Caco-2 (cell line): ENCODE measurements around the gene MLLT10. TPM values are rescaled to one million over a fixed set of nuclear protein-coding genes. Genes with fewer than 3 reads are reported as not detected.
"Not testable (repeated sequence)": the region's sequence is repeated elsewhere in the genome, so short reads cannot be mapped to it uniquely, and the experiment has no call there.

Experiments used
- BruUV-seq: library from RNA; stranded (reverse); fragments of 400-500 nt; replicated peaks from 2 replicates; lab custom pipeline; 2021; lab: Mats Ljungman, UMichigan
- CTCF ChIA-PET: fragments of 300-600 bp; sonication (Branson Sonifier 250); formaldehyde crosslinking; loops from one replicate; lab custom pipeline; 2022; ENCODE audit warnings: antibody characterized with exemption; lab: Charles Lee
- POLR2A ChIA-PET: fragments of 300-600 bp; sonication (Branson Sonifier 250); formaldehyde crosslinking; loops from one replicate; lab custom pipeline; 2022; ENCODE audit warnings: antibody characterized with exemption; lab: Charles Lee
- DNase-seq, 2 experiments: peaks; one replicate each; pipeline versions ENCODE4 v3.0.0 to v3.0.0-alpha.2; 2020 to 2022
- H3K27me3 ChIP-seq: replicated peaks from 2 replicates; pipeline ENCODE4 v1.6.0; 2011; ENCODE audit warnings: low read length; ENCODE audit not compliant: control insufficient read depth, insufficient read depth
- H3K36me3 ChIP-seq: 2 replicates; pipeline ENCODE4 v1.5.1; 2011; ENCODE audit warnings: low read length; ENCODE audit not compliant: control insufficient read depth, insufficient read depth
- H3K4me1 ChIP-seq: fragments of 250-450 bp; sonication (Bioruptor Pico); 2 replicates; pipeline ENCODE4 v1.5.1; 2020; ENCODE audit warnings: mild to moderate bottlenecking
- H3K4me3 ChIP-seq: 2 replicates; pipeline ENCODE4 v1.5.1; 2011; ENCODE audit warnings: low read depth, mild to moderate bottlenecking, control low read depth, low read length
- H3K9me3 ChIP-seq: fragments of 250-450 bp; sonication (Bioruptor Pico); 2 replicates; pipeline ENCODE4 v1.5.1; 2020; ENCODE audit warnings: mild to moderate bottlenecking, moderate library complexity
- H3K27ac Mint-ChIP-seq: one replicate; pipeline ENCODE4 v1.8.0; 2022; ENCODE audit warnings: mixed read lengths; ENCODE audit not compliant: unreplicated experiment
- H3K27me3 Mint-ChIP-seq: one replicate; pipeline ENCODE4 v1.8.0; 2022; ENCODE audit warnings: mixed read lengths; ENCODE audit not compliant: insufficient read depth, unreplicated experiment
- H3K36me3 Mint-ChIP-seq: one replicate; pipeline ENCODE4 v1.8.0; 2022; ENCODE audit warnings: mild to moderate bottlenecking, mixed read lengths; ENCODE audit not compliant: insufficient read depth, unreplicated experiment
- H3K4me1 Mint-ChIP-seq: one replicate; pipeline ENCODE4 v1.8.0; 2022; ENCODE audit warnings: low read depth, mixed read lengths; ENCODE audit not compliant: unreplicated experiment
- H3K4me3 Mint-ChIP-seq: one replicate; pipeline ENCODE4 v1.8.0; 2022; ENCODE audit warnings: mild to moderate bottlenecking, moderate library complexity, mixed read lengths; ENCODE audit not compliant: unreplicated experiment
- H3K9me3 Mint-ChIP-seq: one replicate; pipeline ENCODE4 v1.8.0; 2022; ENCODE audit warnings: mixed read lengths; ENCODE audit not compliant: unreplicated experiment
- intact Hi-C: fragments of 100-400 bp; cut with micrococcal nuclease; formaldehyde crosslinking; loops from one replicate; pipeline ENCODE4 v1.10.0; 2022; ENCODE audit not compliant: unreplicated experiment
- total RNA-seq: library from RNA; stranded (reverse); gene quantifications from 2 replicates; pipeline ENCODE4 v1.2.3, GENCODE V29; 2022
- TF ChIP-seq, protein P1 (sequence below), 2 experiments: fragments of 200-600 bp in 1 of 2; IDR thresholded peaks; 1 replicate in 1 of 2; 2 replicates in 1 of 2; pipeline versions ENCODE4 v1.5.1 to v1.8.0; 2011 to 2022; ENCODE audit warnings: antibody characterized with exemption in 1 of 2, control low read depth in 1 of 2, inconsistent platforms in 1 of 2, low read depth in 1 of 2, low read length in 1 of 2, mild to moderate bottlenecking in 1 of 2, moderate library complexity in 1 of 2; ENCODE audit not compliant: insufficient read depth in 1 of 2, severe bottlenecking in 1 of 2, unreplicated experiment in 1 of 2

Gene MLLT10
- total RNA-seq, 1 experiment from 2014 or later: 84.3 TPM

DNA sequence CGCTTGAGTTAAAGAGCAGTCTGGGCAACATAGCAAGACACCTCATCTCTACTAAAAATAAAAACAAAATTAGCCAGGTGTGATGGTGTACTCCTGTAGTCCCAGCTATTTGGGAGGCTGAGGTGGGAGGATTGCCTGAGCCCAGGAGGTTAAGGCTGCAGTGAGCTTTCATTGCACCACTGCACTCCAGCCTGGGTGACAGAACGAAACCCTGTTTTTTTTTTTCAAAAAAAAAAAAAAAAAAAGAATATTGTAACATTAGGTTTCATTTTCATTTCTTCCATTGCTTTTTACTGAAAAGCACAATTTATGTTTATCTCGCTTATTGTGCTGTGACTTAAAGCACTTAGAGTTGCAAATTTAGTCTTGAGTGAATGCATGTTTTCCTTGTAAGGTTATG, 80.0 kb downstream of the MLLT10 start:
- ChIA-PET POLR2A (no interaction called here), CTCF (interaction anchor here (0.6 to 0.7 kb wide), 2 partner anchors 33 to 231 kb away, joined by 6 to 11 read pairs; no protein-coding TSS in a partner anchor)
- Histone ChIP-seq H3K36me3 (no peaks in the 10 kb centered on the region), H3K4me3 (no peak overlapping the region), H3K9me3 (peaks cover 2% of the 10 kb centered on the region; the same call in 1 of the 2 replicates), H3K27me3 (no peaks in the 10 kb centered on the region), H3K4me1 (no peaks in the 10 kb centered on the region)
- peaks cover 57% of the 10 kb centered on the region for H3K36me3 Mint-ChIP-seq
- intact Hi-C loops: loop anchor here (2.0 kb wide), 1 partner anchor 57 kb away; no protein-coding TSS in a partner anchor
- no peak overlapping the region for H3K4me3 Mint-ChIP-seq
- H3K4me1 Mint-ChIP-seq: no peaks in the 10 kb centered on the region
- TF ChIP-seq, protein P1, sequence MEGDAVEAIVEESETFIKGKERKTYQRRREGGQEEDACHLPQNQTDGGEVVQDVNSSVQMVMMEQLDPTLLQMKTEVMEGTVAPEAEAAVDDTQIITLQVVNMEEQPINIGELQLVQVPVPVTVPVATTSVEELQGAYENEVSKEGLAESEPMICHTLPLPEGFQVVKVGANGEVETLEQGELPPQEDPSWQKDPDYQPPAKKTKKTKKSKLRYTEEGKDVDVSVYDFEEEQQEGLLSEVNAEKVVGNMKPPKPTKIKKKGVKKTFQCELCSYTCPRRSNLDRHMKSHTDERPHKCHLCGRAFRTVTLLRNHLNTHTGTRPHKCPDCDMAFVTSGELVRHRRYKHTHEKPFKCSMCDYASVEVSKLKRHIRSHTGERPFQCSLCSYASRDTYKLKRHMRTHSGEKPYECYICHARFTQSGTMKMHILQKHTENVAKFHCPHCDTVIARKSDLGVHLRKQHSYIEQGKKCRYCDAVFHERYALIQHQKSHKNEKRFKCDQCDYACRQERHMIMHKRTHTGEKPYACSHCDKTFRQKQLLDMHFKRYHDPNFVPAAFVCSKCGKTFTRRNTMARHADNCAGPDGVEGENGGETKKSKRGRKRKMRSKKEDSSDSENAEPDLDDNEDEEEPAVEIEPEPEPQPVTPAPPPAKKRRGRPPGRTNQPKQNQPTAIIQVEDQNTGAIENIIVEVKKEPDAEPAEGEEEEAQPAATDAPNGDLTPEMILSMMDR (IDR thresholded peaks at IDR 0.05; ENCODE audit: insufficient read depth in 1 of 2, low read depth in 1 of 2, low read length in 1 of 2, severe bottlenecking in 1 of 2, unreplicated experiment in 1 of 2): no peak
- peaks cover 6% of the 10 kb centered on the region for H3K9me3 Mint-ChIP-seq
- no peaks in the 10 kb centered on the region for H3K27me3 Mint-ChIP-seq
- no peak overlapping the region for H3K27ac Mint-ChIP-seq
- no TSS peak for BruUV-seq
- no peak for DNase-seq

DNA sequence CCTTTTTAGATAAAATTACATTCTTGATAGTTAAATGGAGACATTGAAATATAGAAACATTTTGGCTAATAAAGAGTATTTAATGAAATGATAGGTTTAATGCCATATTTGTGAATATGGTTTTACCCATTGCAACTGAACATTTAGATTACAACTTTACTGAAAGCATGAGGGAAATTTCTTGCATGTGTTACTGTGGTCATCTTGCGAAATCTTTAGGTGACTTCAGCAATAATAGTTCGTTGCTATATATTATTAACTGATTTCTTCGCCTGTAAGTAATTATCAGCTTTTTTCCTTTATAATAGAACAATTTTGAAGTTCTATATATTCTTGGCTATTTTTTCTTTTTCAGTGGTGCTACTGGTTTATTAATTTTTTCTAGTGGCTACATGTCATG, 83.2 kb downstream of the MLLT10 start:
- H3K36me3 Mint-ChIP-seq: peaks cover 47% of the 10 kb centered on the region
- H3K27me3 ChIP-seq: no peaks in the 10 kb centered on the region
- TF ChIP-seq, protein P1 (IDR thresholded peaks at IDR 0.05; ENCODE audit: insufficient read depth in 1 of 2, low read depth in 1 of 2, low read length in 1 of 2, severe bottlenecking in 1 of 2, unreplicated experiment in 1 of 2): no peak
- BruUV-seq: no TSS peak
- no peak overlapping the region for H3K4me3 Mint-ChIP-seq
- intact Hi-C loops: no loop called here
- H3K36me3 ChIP-seq: no peaks in the 10 kb centered on the region
- no peak overlapping the region for H3K27ac Mint-ChIP-seq
- H3K9me3 Mint-ChIP-seq: no peaks in the 10 kb centered on the region
- H3K27me3 Mint-ChIP-seq: no peaks in the 10 kb centered on the region
- CTCF ChIA-PET: interaction anchor here (0.6 kb wide), 1 partner anchor 103 kb away, joined by 7 read pairs; no protein-coding TSS in a partner anchor
- H3K4me1 Mint-ChIP-seq: no peaks in the 10 kb centered on the region
- no peak for DNase-seq
- H3K4me1 ChIP-seq: no peaks in the 10 kb centered on the region
- H3K9me3 ChIP-seq: no peaks in the 10 kb centered on the region
- POLR2A ChIA-PET: no interaction called here
- no peak overlapping the region for H3K4me3 ChIP-seq

DNA sequence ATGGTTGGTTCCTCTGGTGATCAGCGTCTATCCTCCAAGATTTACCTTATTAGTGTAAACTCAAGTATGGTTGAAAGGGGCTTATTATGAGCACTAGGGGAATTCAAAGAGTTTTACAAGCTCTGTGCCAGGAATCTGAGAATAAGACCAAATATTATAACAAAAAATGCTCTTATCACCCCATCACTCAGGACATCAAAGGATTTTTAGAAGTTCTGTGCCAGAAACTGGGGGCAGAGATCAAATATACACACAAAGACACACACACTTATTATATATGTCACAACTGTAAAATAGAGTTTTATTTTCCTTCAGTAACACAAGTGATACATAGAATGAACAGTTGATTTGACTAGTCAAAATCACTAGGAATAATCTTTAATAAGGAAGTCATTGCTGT, 89.3 kb downstream of the MLLT10 start:
- ChIA-PET POLR2A (no interaction called here), CTCF (no interaction called here)
- intact Hi-C loops: no loop called here
- Mint-ChIP-seq H3K27ac (no peak overlapping the region), H3K9me3 (no peaks in the 10 kb centered on the region), H3K27me3 (no peaks in the 10 kb centered on the region), H3K36me3 (peaks cover 46% of the 10 kb centered on the region), H3K4me3 (no peak overlapping the region), H3K4me1 (no peaks in the 10 kb centered on the region)
- DNase-seq: no peak
- TF ChIP-seq, protein P1 (IDR thresholded peaks at IDR 0.05; ENCODE audit: insufficient read depth in 1 of 2, low read depth in 1 of 2, low read length in 1 of 2, severe bottlenecking in 1 of 2, unreplicated experiment in 1 of 2): no peak
- no peaks in the 10 kb centered on the region for H3K9me3 ChIP-seq
- H3K4me3 ChIP-seq: no peak overlapping the region
- no peaks in the 10 kb centered on the region for H3K36me3 ChIP-seq
- BruUV-seq: no TSS peak
- no peaks in the 10 kb centered on the region for H3K4me1 ChIP-seq
- H3K27me3 ChIP-seq: no peaks in the 10 kb centered on the region

DNA sequence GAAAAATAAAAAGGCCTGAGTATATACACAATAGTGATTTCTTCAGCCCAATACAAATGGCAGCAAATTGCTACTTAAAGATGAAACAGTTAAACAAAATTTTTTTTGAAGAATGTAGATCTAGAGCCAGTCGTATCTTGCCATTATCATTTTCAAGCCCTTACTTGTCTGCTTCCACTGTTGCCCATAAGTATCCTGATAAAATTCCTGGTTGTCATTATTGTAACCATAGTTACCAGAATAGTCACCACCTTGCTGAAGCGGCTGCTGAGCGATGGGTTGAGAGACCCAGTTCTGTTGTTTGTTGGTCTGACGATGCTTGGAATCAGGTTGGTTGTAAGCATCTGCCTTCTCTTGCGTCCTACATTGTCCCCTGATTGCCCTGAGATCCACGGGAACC, 90.4 kb downstream of the MLLT10 start:
- H3K9me3 ChIP-seq, H3K27me3 ChIP-seq, CTCF ChIA-PET, intact Hi-C loops, H3K9me3 Mint-ChIP-seq, H3K4me1 ChIP-seq, H3K36me3 ChIP-seq, BruUV-seq, DNase-seq, H3K4me3 ChIP-seq, H3K4me1 Mint-ChIP-seq, H3K4me3 Mint-ChIP-seq, POLR2A ChIA-PET, H3K27me3 Mint-ChIP-seq: not testable (repeated sequence)
- Mint-ChIP-seq H3K27ac (peak overlapping the region; percentile 1), H3K36me3 (peaks cover 35% of the 10 kb centered on the region)
